ENCODE measurements around the gene LCE3A.
"Not testable (repeated sequence)": the region's sequence is repeated elsewhere in the genome, so short reads cannot be mapped to it uniquely, and the experiment has no call there.

LCE3A gene

GRCh38 chr1:152622803-152623202 lies at the start of gene LCE3A:
TSS of gene LCE3A (minus strand) at chr1:152623103. CDS start at chr1:152623103, 0 bp downstream.
- DNase-seq, result no peak
- TF ChIP-seq GATA1 (IDR thresholded peaks at IDR 0.05; ENCODE audit: low read depth, low read length) (no peak), POLR2A (IDR thresholded peaks at IDR 0.05; ENCODE audit: low read length) (no peak)

GRCh38 chr1:152667648-152668047 lies 44.7 kb upstream of the LCE3A start:
- DNase-seq, result no peak
- TF ChIP-seq POLR2A (IDR thresholded peaks at IDR 0.05; ENCODE audit: low read length) (no peak), GATA1 (IDR thresholded peaks at IDR 0.05; ENCODE audit: low read depth, low read length) (no peak)

- not testable (repeated sequence) for DNase-seq
Measured at GRCh38 chr1:152666171-152666570, 43.3 kb upstream of the LCE3A start.

GRCh38 chr1:152663098-152663497 lies 40.2 kb upstream of the LCE3A start, which contains the start of gene LCE2D:
TSS of gene LCE2D (plus strand) at chr1:152663380. CDS start at chr1:152664106, 726 bp downstream.
- no peak for TF ChIP-seq GATA1 (IDR thresholded peaks at IDR 0.05; ENCODE audit: low read depth, low read length)
- no peak for TF ChIP-seq POLR2A (IDR thresholded peaks at IDR 0.05; ENCODE audit: low read length)
- DNase-seq, result no peak

- DNase-seq, result no peak
- TF ChIP-seq POLR2A (IDR thresholded peaks at IDR 0.05; ENCODE audit: low read length), result no peak
- no peak for TF ChIP-seq GATA1 (IDR thresholded peaks at IDR 0.05; ENCODE audit: low read depth, low read length)
Measured at GRCh38 chr1:152658649-152659048, 35.7 kb upstream of the LCE3A start.

GRCh38 chr1:152657677-152658076 lies 34.8 kb upstream of the LCE3A start:
- TF ChIP-seq GATA1 (IDR thresholded peaks at IDR 0.05; ENCODE audit: low read depth, low read length), result no peak
- no peak for DNase-seq

- TF ChIP-seq GATA1 (IDR thresholded peaks at IDR 0.05; ENCODE audit: low read depth, low read length) (no peak), POLR2A (IDR thresholded peaks at IDR 0.05; ENCODE audit: low read length) (no peak)
- no peak for DNase-seq
Measured at GRCh38 chr1:152656459-152656858, 33.6 kb upstream of the LCE3A start.

- TF ChIP-seq GATA1 (IDR thresholded peaks at IDR 0.05; ENCODE audit: low read depth, low read length), result no peak
- no peak for TF ChIP-seq POLR2A (IDR thresholded peaks at IDR 0.05; ENCODE audit: low read length)
- peak; percentile 57 to 74 for DNase-seq
Measured at GRCh38 chr1:152654110-152654509, 31.2 kb upstream of the LCE3A start.

- no peak for DNase-seq
- no peak for TF ChIP-seq POLR2A (IDR thresholded peaks at IDR 0.05; ENCODE audit: low read length)
Measured at GRCh38 chr1:152646656-152647055, 23.8 kb upstream of the LCE3A start.

- TF ChIP-seq GATA1 (IDR thresholded peaks at IDR 0.05; ENCODE audit: low read depth, low read length) (no peak), POLR2A (IDR thresholded peaks at IDR 0.05; ENCODE audit: low read length) (no peak)
- DNase-seq, result no peak
Measured at GRCh38 chr1:152645146-152645545, 22.2 kb upstream of the LCE3A start.

GRCh38 chr1:152643945-152644344 lies 21.0 kb upstream of the LCE3A start:
- TF ChIP-seq POLR2A (IDR thresholded peaks at IDR 0.05; ENCODE audit: low read length), result no peak
- no peak for TF ChIP-seq GATA1 (IDR thresholded peaks at IDR 0.05; ENCODE audit: low read depth, low read length)
- DNase-seq, result no peak

- TF ChIP-seq POLR2A (IDR thresholded peaks at IDR 0.05; ENCODE audit: low read length) (no peak), GATA1 (IDR thresholded peaks at IDR 0.05; ENCODE audit: low read depth, low read length) (no peak)
- DNase-seq, result no peak
Measured at GRCh38 chr1:152640351-152640750, 17.4 kb upstream of the LCE3A start.

- DNase-seq, result no peak
- TF ChIP-seq GATA1 (IDR thresholded peaks at IDR 0.05; ENCODE audit: low read depth, low read length), result no peak
- no peak for TF ChIP-seq POLR2A (IDR thresholded peaks at IDR 0.05; ENCODE audit: low read length)
Measured at GRCh38 chr1:152630596-152630995, 7.7 kb upstream of the LCE3A start.

GRCh38 chr1:152626744-152627143 lies 3.8 kb upstream of the LCE3A start:
- no peak for DNase-seq
- TF ChIP-seq POLR2A (IDR thresholded peaks at IDR 0.05; ENCODE audit: low read length) (no peak), GATA1 (IDR thresholded peaks at IDR 0.05; ENCODE audit: low read depth, low read length) (no peak)

GRCh38 chr1:152623203-152623844 lies 421 bp upstream of the LCE3A start:
- peak in 1 of 2 experiments; percentile 14 for DNase-seq
- TF ChIP-seq POLR2A (IDR thresholded peaks at IDR 0.05; ENCODE audit: low read length), result no peak
- no peak for TF ChIP-seq GATA1 (IDR thresholded peaks at IDR 0.05; ENCODE audit: low read depth, low read length)

GRCh38 chr1:152621993-152622392 lies 910 bp downstream of the LCE3A start:
- TF ChIP-seq POLR2A (IDR thresholded peaks at IDR 0.05; ENCODE audit: low read length) (no peak), GATA1 (IDR thresholded peaks at IDR 0.05; ENCODE audit: low read depth, low read length) (no peak)
- no peak for DNase-seq
